GM12892 (cell line): ENCODE data around the gene ATP6V0D1.

Experiments used
- POLR2A ChIP-seq: IDR thresholded peaks from 2 replicates; pipeline ENCODE4 v1.6.1; 2011; ENCODE audit warnings: low read depth, low read length, control low read depth
- TAF1 ChIP-seq: IDR thresholded peaks from 2 replicates; pipeline ENCODE4 v1.6.1; 2011; ENCODE audit warnings: low read depth, mild to moderate bottlenecking, control low read depth, low read length, borderline replicate concordance

GRCh38 chr16:67438824-67439393, 42.0 kb downstream of the ATP6V0D1 start:
- TF ChIP-seq POLR2A (no peak), TAF1 (no peak)
